NCI-H748 (cell line): Measurements from ENCODE around the gene DLGAP1.
"Not testable (repeated sequence)": the region's sequence is repeated elsewhere in the genome, so short reads cannot be mapped to it uniquely, and the experiment has no call there.

Experiments used
- DNase-seq: peaks from one replicate; lab custom pipeline; 2025; ENCODE audit not compliant: unreplicated experiment; lab: John Stamatoyannopoulos, UW

Gene DLGAP1

GRCh38 chr18:4292696-4293095 is 162.4 kb downstream of the DLGAP1 start:
- DNase-seq = no peak

DNA sequence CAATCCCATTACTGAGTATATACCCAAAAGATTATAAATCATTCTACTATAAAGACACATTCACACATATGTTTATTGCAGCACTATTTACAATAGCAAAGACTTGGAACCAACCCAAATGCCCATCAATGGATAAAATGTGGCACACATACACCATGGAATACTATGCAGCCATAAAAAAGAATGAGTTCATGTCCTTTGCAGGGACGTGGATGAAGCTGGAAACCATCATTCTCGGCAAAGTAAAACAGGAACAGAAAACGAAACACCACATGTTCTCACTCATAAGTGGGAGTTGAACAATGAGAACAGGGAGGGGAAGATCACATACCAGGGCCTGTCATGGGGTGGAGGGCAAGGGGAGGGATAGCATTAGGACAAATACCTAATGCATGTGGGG is 167.8 kb downstream of the DLGAP1 start:
- DNase-seq = not testable (repeated sequence)

DNA sequence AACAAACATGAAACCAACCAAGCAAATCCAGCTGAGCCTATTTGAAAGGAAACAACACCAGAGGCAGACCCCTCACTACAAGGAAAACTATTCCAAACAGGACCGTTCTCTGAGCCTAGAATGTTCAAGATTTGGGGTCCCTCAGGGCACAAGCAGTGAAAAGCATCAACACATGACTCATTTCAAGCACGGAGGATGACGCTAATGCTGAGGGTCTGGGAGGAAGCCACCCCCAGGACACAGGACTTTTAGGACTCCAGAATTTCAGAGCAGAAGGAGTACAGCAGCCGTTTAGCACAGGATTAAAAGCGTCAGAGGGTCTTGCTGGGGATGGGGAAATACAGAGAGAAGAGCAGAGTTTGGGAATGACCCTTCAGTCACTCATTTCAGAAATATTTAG is 168.9 kb downstream of the DLGAP1 start:
- DNase-seq = no peak

- no peak for DNase-seq
These were observed 169.6 kb downstream of the DLGAP1 start for GRCh38 chr18:4285525-4285924.

GRCh38 chr18:4284528-4284927 is 170.6 kb downstream of the DLGAP1 start:
- DNase-seq = no peak

- DNase-seq = no peak
These were observed 171.3 kb downstream of the DLGAP1 start for GRCh38 chr18:4283746-4284291.

DNA sequence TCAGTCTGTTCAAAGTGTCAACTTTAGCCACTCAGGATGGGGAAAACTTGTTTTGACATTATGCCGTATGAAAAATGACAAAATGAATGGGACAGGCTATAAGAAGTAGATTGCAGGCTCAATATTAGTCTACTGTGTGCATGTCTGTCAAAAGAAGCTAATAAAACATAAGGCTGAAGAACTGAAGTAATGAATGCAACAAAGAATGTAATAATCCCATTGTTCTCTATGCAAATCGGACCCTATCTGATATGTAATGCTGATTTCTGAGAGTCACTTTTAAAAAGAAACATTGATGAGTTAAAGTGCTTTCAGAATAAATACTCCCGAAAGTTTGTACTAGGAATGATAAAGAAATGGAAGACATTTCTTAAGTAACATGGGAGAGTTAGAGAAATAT is 172.2 kb downstream of the DLGAP1 start:
- DNase-seq = no peak

DNA sequence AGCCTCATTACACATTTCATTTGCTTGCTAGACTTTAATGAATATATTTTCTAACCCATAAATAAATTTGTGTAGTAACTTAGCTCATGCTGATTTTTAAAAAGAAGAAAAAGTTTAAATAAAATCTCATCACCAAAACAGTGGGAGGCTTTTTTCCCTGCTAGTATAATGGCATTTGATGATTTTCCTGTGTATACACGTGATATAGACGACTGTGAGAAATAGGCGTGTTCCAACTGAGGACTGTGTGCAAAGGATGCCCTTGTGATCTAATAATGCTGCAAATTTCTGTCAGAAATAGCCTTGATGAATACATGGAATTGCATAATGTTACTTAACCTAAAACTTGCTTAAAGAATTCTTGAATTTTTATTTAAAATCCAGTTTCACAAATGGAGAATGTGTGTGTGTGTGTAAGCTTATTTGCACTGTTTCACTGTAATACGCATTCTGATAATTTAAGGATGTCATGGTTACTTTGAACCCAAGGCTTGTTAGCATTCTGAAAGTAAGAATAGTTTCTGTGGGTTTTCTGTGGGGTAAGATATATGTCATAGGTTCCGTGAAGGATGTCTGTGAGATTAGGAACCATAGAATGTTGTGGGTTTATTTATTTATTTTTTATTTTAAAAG is 178.0 kb downstream of the DLGAP1 start:
- DNase-seq = no peak

GRCh38 chr18:4271952-4272351 is 183.2 kb downstream of the DLGAP1 start:
- no peak for DNase-seq

DNA sequence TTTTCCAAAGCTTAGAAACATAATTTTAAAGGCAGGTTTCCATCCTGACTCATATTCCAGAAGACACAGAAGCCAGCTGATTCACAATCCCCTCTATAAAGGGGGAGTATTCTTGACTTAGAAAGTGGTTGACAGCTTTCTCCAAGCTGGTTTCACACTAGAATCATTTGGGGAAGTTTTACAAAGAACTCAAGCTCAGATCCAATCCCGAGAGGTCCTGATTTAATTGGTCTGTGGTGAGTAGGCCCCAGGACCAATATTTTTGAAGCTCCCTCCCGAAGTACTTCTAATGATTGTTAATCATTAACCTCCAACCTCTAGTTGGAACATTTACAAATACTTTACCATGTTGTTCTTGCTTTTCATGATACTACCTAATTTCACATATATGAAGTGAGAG is 184.1 kb downstream of the DLGAP1 start:
- DNase-seq = no peak

DNA sequence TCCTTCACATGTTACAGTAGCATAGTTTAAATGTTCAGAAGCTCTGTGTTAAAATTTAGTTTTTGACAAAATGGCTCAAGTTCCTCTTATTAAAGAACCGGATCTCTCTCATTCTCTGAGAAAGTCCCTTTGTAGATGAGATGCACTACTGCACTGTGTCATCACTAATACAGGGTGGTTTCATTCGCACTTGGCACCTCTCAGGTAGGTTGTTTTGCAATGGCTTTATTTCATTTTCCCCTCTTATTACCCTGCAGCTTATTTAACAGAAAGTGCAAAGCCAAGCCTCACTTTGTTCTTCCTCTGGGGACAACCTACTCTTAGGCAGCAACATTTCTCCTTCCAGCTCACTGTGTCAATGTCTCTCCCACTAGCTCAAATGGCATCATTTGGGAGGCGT is 185.1 kb downstream of the DLGAP1 start:
- no peak for DNase-seq

DNA sequence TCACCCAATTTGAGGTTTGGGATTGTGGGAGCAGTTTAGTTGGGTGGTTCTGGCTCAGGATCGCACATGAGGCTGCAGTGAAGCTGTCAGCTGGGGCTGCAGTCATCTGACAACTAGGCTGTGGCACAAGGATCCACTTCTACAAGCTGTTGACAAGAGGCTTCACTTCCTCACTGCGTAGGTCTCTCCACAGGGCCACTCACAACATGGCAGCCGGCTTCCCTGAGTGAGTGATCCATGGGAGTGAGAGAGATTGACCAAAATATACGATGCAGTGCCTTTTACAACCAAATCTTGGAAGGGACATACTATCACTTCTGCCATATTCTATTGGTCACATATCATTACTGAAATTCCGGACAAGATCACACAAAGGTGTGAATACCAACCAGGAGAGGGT is 187.5 kb downstream of the DLGAP1 start:
- no peak for DNase-seq

DNA sequence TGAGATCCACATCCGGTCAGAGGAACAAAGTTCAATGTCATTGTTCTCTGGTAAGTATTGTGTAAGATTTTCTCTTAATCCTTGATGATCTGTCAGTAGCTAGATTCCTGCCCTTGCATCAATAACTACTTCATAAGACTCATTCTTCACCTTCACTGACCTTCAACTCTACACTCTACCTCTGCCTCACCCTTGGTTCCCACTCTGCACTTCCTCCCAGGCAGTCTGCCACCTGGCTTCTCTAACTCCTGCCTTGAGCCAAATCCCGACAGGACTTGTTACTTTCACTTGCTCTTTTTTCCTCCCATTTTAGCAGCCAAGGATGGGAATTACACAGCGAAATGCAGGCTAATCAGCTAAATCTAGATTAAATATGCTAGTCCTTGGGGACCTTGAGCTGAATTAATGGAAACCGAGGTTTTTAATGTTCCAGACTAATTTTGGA is 190.7 kb downstream of the DLGAP1 start:
- DNase-seq = no peak

- DNase-seq = no peak
These were observed 195.0 kb downstream of the DLGAP1 start for GRCh38 chr18:4260107-4260506.

- DNase-seq = no peak
These were observed 198.2 kb downstream of the DLGAP1 start for GRCh38 chr18:4256766-4257417.

DNA sequence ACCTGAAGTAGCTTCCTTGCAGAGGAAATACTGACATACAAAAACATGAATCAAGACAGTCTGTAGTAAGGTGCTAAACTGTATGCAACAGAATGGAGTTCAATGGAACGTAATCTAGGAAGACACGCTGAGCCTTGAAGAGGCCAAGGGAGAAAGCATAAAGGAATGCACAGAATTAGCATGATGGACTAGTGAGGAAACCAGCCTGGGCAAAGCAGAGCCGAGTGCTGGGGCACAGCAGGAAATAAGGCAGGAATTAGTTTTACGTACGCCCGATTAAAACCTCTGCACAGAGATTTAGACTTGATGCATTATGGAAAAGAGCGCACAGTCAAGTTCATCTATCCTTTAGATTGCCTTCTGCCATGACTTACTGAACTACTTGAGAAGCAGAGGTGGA is 200.3 kb downstream of the DLGAP1 start:
- DNase-seq = no peak

DNA sequence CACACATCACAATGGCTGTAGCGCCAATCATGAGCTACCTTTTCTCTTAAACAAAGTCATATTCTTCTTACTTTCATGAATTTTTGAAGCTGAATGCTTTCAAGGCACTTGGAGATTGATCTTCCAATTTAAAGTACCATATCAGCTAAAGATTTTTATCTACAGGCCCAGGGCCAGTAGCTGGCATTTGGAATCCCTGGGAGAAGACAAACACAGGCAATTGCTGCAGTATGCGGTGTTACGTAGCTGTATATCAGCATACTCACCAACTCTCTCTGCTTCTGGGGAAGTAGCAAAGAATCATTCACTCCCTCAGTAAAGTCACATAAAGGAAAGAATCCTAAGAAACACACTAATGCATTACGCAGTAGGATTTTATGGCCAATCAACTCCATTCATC is 202.3 kb downstream of the DLGAP1 start:
- no peak for DNase-seq

DNA sequence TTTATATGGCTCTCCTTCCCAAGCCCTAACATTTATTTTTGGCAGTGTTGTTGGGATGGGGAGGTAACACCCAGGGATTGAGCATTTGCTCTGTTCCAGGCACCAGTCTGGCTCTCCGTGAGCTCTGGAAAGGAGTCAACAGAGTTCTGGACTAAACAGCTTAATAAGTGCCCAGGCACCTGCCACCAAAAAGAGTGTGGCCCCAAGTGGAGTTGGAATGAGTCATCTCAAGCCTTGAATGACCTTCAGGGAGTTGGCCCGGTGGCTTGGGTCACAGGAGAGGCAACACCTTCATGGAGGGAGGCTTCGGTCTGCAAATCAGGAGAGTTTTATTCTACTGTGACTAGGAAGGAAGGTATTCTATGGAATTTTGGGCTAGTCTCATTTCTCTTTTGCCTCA is 203.2 kb downstream of the DLGAP1 start:
- DNase-seq = no peak

GRCh38 chr18:4251206-4251605 is 203.9 kb downstream of the DLGAP1 start:
- no peak for DNase-seq

- DNase-seq = no peak
These were observed 205.0 kb downstream of the DLGAP1 start for GRCh38 chr18:4250141-4250540.

- no peak for DNase-seq
These were observed 206.4 kb downstream of the DLGAP1 start for GRCh38 chr18:4248686-4249085.

GRCh38 chr18:4246374-4246773 is 208.7 kb downstream of the DLGAP1 start:
- DNase-seq = no peak

DNA sequence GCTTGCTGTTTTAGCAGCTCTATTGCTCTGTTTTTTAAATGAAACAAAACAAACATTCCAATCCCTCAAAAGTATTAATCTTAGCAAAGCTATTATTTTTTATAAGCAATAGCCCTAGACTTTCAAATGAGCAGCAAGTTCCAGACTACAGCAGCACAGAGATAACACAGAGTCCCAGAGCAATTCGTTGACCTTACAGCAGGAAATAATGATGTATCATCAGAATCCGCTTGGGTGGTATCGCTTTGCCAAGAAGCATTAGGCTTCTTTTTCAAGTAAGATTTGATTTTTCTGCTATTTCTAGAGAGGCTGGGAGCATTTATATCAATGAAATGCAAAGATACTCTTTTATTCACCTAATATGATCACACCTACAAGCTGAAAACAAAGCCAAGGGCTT is 209.7 kb downstream of the DLGAP1 start:
- no peak for DNase-seq
